ENCODE data around the gene MGAT3.

DNA sequence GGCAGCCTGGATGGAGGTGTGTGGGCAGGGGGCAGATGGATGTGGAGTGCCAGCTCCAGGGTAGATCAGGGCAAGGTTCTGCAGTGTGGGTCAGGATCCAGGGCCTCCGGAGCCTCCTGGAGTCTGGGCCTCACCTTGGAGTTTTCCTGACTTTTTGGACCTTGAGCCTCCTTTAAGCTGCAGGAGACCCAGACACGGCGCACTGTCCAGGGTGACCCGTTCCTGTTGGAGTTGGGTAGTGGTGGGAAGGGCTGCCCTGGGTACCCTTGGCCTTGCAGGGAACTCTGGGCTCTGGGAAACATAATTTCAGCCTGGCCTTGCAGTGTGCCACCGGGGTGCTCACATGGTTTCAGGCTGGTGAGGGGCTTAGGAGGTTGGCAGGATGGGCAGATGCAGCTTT lies 17.0 kb downstream of the MGAT3 start:
- TF ChIP-seq, protein P1, sequence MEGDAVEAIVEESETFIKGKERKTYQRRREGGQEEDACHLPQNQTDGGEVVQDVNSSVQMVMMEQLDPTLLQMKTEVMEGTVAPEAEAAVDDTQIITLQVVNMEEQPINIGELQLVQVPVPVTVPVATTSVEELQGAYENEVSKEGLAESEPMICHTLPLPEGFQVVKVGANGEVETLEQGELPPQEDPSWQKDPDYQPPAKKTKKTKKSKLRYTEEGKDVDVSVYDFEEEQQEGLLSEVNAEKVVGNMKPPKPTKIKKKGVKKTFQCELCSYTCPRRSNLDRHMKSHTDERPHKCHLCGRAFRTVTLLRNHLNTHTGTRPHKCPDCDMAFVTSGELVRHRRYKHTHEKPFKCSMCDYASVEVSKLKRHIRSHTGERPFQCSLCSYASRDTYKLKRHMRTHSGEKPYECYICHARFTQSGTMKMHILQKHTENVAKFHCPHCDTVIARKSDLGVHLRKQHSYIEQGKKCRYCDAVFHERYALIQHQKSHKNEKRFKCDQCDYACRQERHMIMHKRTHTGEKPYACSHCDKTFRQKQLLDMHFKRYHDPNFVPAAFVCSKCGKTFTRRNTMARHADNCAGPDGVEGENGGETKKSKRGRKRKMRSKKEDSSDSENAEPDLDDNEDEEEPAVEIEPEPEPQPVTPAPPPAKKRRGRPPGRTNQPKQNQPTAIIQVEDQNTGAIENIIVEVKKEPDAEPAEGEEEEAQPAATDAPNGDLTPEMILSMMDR (conservative IDR thresholded peaks at IDR 0.05; ENCODE audit: low read length) = no peak
- TF ChIP-seq EZH2phosphoT487 (IDR thresholded peaks at IDR 0.05; ENCODE audit: borderline replicate concordance) = no peak
